OCI-LY1 (cell line): ENCODE results near the gene SEPTIN8.

Source experiments
- H2AFZ ChIP-seq: fragments of 200-600 bp; sonication (generic), shearing (Covaris generic); 2 replicates; pipeline ENCODE4 v1.6.0; 2014; ENCODE audit warnings: antibody characterized with exemption, mild to moderate bottlenecking, low read length
- H3F3A ChIP-seq: fragments of 200-600 bp; sonication (generic), shearing (Covaris generic); 2 replicates; pipeline ENCODE4 v1.6.0; 2014; ENCODE audit warnings: mild to moderate bottlenecking, antibody characterized with exemption, low read length, moderate library complexity; ENCODE audit not compliant: insufficient read depth
- H3K27ac ChIP-seq: fragments of 200-600 bp; sonication (generic); 2 replicates; pipeline ENCODE4 v1.5.1; 2014; ENCODE audit warnings: low read length, mixed run types, mild to moderate bottlenecking, low read depth; ENCODE audit not compliant: poor library complexity, severe bottlenecking
- H3K27me3 ChIP-seq: fragments of 200-600 bp; sonication (generic); 2 replicates; pipeline ENCODE4 v1.6.0; 2014; ENCODE audit warnings: antibody characterized with exemption, mild to moderate bottlenecking, low read length, moderate library complexity; ENCODE audit not compliant: insufficient read depth
- H3K36me3 ChIP-seq: fragments of 200-600 bp; sonication (generic); 2 replicates; pipeline ENCODE4 v1.6.1; 2014; ENCODE audit warnings: mild to moderate bottlenecking, antibody characterized with exemption, low read length, moderate library complexity, mixed read lengths; ENCODE audit not compliant: insufficient read depth
- H3K4me1 ChIP-seq: fragments of 200-600 bp; sonication (generic); 2 replicates; pipeline ENCODE4 v1.5.1; 2014; ENCODE audit warnings: mild to moderate bottlenecking, low read length, moderate library complexity; ENCODE audit not compliant: insufficient read depth, severe bottlenecking
- H3K4me2 ChIP-seq: fragments of 200-600 bp; sonication (generic), shearing (Covaris generic); 2 replicates; pipeline ENCODE4 v1.6.1; 2014; ENCODE audit warnings: low read length
- H3K4me3 ChIP-seq: fragments of 200-600 bp; sonication (generic); 2 replicates; pipeline ENCODE4 v1.5.1; 2014; ENCODE audit warnings: low read length, low read depth, mild to moderate bottlenecking, mixed read lengths; ENCODE audit not compliant: poor library complexity, severe bottlenecking
- H3K79me2 ChIP-seq: fragments of 200-600 bp; shearing (Covaris generic); 2 replicates; pipeline ENCODE4 v1.6.1; 2016; ENCODE audit warnings: mixed run types, low read length, mixed read lengths; ENCODE audit not compliant: insufficient read depth
- H3K9ac ChIP-seq: fragments of 200-600 bp; sonication (generic), shearing (Covaris generic); 2 replicates; pipeline ENCODE4 v1.6.1; 2014; ENCODE audit warnings: mild to moderate bottlenecking, low read length, mixed read lengths
- H3K9me2 ChIP-seq: fragments of 200-600 bp; sonication (generic), shearing (Covaris generic); 2 replicates; pipeline ENCODE4 v1.6.1; 2014; ENCODE audit warnings: low read depth, mild to moderate bottlenecking, low read length, mixed read lengths
- H3K9me3 ChIP-seq: fragments of 200-600 bp; shearing (Covaris generic); 2 replicates; pipeline ENCODE4 v1.6.1; 2014; ENCODE audit warnings: low read length, mixed read lengths
- H4K20me1 ChIP-seq: fragments of 200-600 bp; sonication (generic), shearing (Covaris generic); 2 replicates; pipeline ENCODE4 v1.6.0; 2016; ENCODE audit warnings: mild to moderate bottlenecking, low read length; ENCODE audit not compliant: insufficient read depth
- CTCF ChIP-seq: fragments of 200-600 bp; sonication (generic), shearing (Covaris generic); IDR thresholded peaks from 2 replicates; pipeline ENCODE4 v1.5.1; 2017; ENCODE audit warnings: mild to moderate bottlenecking, antibody characterized with exemption, low read length, moderate library complexity, mixed read lengths
- EZH2 ChIP-seq: fragments of 200-600 bp; sonication (generic), shearing (Covaris generic); IDR thresholded peaks from 2 replicates; pipeline ENCODE4 v1.8.0; 2017; ENCODE audit warnings: borderline replicate concordance, mixed run types, mild to moderate bottlenecking, antibody characterized with exemption, low read length, moderate library complexity, mixed read lengths

Gene SEPTIN8

GRCh38 chr5:132752581-132753125 lies 24.4 kb downstream of the SEPTIN8 start:
- Histone ChIP-seq H3K27ac (no peak overlapping the region), H3K4me3 (no peak overlapping the region), H3K9me3 (no peaks in the 10 kb centered on the region), H3K27me3 (no peaks in the 10 kb centered on the region), H3K36me3 (no peaks in the 10 kb centered on the region), H3F3A (no peaks in the 10 kb centered on the region), H3K79me2 (no peaks in the 10 kb centered on the region), H3K4me1 (peaks cover 10% of the 10 kb centered on the region), H3K9me2 (no peaks in the 10 kb centered on the region), H3K9ac (no peak overlapping the region), H4K20me1 (no peaks in the 10 kb centered on the region), H2AFZ (no peak overlapping the region), H3K4me2 (no peak overlapping the region)
- TF ChIP-seq CTCF: no peak
- no peak for TF ChIP-seq EZH2

GRCh38 chr5:132751971-132752580 lies 25.0 kb downstream of the SEPTIN8 start:
- H3K9ac ChIP-seq: no peak overlapping the region
- H3K4me3 ChIP-seq: no peak overlapping the region
- peaks cover 16% of the 10 kb centered on the region for H3K4me1 ChIP-seq
- no peaks in the 10 kb centered on the region for H3K36me3 ChIP-seq
- H3K27me3 ChIP-seq: no peaks in the 10 kb centered on the region
- H2AFZ ChIP-seq: no peak overlapping the region
- no peaks in the 10 kb centered on the region for H3K79me2 ChIP-seq
- H4K20me1 ChIP-seq: no peaks in the 10 kb centered on the region
- no peak overlapping the region for H3K27ac ChIP-seq
- H3K9me3 ChIP-seq: no peaks in the 10 kb centered on the region
- no peaks in the 10 kb centered on the region for H3F3A ChIP-seq
- TF ChIP-seq EZH2 (no peak), CTCF (no peak)
- no peaks in the 10 kb centered on the region for H3K9me2 ChIP-seq
- no peak overlapping the region for H3K4me2 ChIP-seq

GRCh38 chr5:132751444-132751843 lies 25.6 kb downstream of the SEPTIN8 start:
- Histone ChIP-seq H3K9me2 (no peaks in the 10 kb centered on the region), H3K9ac (no peak overlapping the region), H3K27ac (no peak overlapping the region), H3K4me2 (no peak overlapping the region), H3K36me3 (no peaks in the 10 kb centered on the region), H2AFZ (no peak overlapping the region), H3F3A (no peaks in the 10 kb centered on the region), H3K79me2 (no peaks in the 10 kb centered on the region), H3K4me1 (peaks cover 21% of the 10 kb centered on the region), H3K27me3 (no peaks in the 10 kb centered on the region), H3K4me3 (no peak overlapping the region), H4K20me1 (no peaks in the 10 kb centered on the region), H3K9me3 (no peaks in the 10 kb centered on the region)
- TF ChIP-seq EZH2 (no peak), CTCF (no peak)
